Gastroesophageal sphincter (tissue), 3 donors: Measurements from ENCODE around the gene CA9.

Experiments used
- POLR2AphosphoS5 ChIP-seq: sonication (generic); formaldehyde crosslinking; IDR thresholded peaks from one replicate; pipeline ENCODE4 v1.6.1; 2017; ENCODE audit warnings: antibody characterized with exemption
- TF ChIP-seq, protein P1 (sequence below), 4 experiments: fragments of 200-600 bp in 2 of 4; fragments of 450-650 bp in 2 of 4; sonication (generic) in 1 of 4; IDR thresholded peaks; one replicate each; pipeline ENCODE4 v1.5.1; 2017 to 2019; ENCODE audit warnings: antibody characterized with exemption in 4 of 4, mild to moderate bottlenecking in 2 of 4, moderate library complexity in 2 of 4

DNA sequence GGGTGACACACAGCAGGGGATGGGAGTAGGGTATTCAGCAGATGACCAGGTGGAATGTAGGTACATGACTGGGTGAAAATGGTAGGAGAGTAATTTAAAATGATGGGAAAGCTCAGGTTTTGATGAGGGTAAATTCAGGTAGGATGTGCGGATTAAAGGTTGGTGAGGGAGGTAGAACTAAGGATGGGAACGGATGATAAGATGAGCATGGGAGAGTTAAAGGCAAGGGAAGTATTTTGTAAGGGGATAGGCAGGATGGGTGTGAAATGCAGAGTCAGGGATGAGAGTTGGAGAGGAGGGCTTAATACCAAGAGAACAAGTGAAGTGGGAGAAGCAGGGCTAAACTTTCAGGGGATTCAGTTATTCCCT is 56.7 kb downstream of the CA9 start:
- TF ChIP-seq POLR2AphosphoS5, result no peak
- TF ChIP-seq, protein P1, sequence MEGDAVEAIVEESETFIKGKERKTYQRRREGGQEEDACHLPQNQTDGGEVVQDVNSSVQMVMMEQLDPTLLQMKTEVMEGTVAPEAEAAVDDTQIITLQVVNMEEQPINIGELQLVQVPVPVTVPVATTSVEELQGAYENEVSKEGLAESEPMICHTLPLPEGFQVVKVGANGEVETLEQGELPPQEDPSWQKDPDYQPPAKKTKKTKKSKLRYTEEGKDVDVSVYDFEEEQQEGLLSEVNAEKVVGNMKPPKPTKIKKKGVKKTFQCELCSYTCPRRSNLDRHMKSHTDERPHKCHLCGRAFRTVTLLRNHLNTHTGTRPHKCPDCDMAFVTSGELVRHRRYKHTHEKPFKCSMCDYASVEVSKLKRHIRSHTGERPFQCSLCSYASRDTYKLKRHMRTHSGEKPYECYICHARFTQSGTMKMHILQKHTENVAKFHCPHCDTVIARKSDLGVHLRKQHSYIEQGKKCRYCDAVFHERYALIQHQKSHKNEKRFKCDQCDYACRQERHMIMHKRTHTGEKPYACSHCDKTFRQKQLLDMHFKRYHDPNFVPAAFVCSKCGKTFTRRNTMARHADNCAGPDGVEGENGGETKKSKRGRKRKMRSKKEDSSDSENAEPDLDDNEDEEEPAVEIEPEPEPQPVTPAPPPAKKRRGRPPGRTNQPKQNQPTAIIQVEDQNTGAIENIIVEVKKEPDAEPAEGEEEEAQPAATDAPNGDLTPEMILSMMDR (IDR thresholded peaks at IDR 0.05), result no peak
